Cardiac muscle cell (in vitro differentiated cells and primary cell): ENCODE results near the gene DGUOK. TPM values are rescaled to one million over a fixed set of nuclear protein-coding genes. Genes with fewer than 3 reads are reported as not detected.

Experiments used
- DNase-seq, 2 donors: peaks; one replicate each; pipeline versions ENCODE4 v3.0.0 to v3.0.0-alpha.2; 2010 to 2017; ENCODE audit warnings: low read depth in 1 of 2, low spot score in 1 of 2
- H3K27ac ChIP-seq: fragments of 200-600 bp; sonication (generic); 2 replicates; pipeline ENCODE4 v1.5.1; 2016
- H3K27me3 ChIP-seq: fragments of 200-600 bp; sonication (generic); 2 replicates; pipeline ENCODE4 v1.6.0; 2016; ENCODE audit warnings: control low read depth
- H3K36me3 ChIP-seq: fragments of 200-600 bp; sonication (generic); 2 replicates; pipeline ENCODE4 v1.5.1; 2016; ENCODE audit warnings: control low read depth
- H3K4me1 ChIP-seq: fragments of 200-600 bp; sonication (generic); 2 replicates; pipeline ENCODE4 v1.8.1; 2017; ENCODE audit warnings: low read depth, mild to moderate bottlenecking, mixed run types
- H3K4me3 ChIP-seq: fragments of 200-600 bp; sonication (generic); 2 replicates; pipeline ENCODE4 v1.5.1; 2016; ENCODE audit warnings: mild to moderate bottlenecking
- H3K9me3 ChIP-seq: fragments of 200-600 bp; sonication (generic); 2 replicates; pipeline ENCODE4 v1.5.1; 2017; ENCODE audit warnings: low read depth, mild to moderate bottlenecking, control low read depth
- CTCF ChIP-seq: IDR thresholded peaks from 2 replicates; pipeline ENCODE4 v1.5.1; 2012; ENCODE audit warnings: low read depth, mild to moderate bottlenecking, low read length
- polyA plus RNA-seq: library from polyadenylated mRNA; unstranded; fragments of >200 nt; fragmentation: Nextera tagmentation; extraction: Ambion mirVana; gene quantifications from 2 replicates; pipeline ENCODE4 v1.2.1, GENCODE V29; 2016
- total RNA-seq: library from RNA; depleted of rRNA; stranded (reverse); fragments of >200 nt; gene quantifications from 2 replicates; pipeline ENCODE4 v1.2.3, GENCODE V29; 2016

The DGUOK gene
- total and polyA plus RNA-seq, 2 experiments from 2014 or later, result 51.9 to 127 TPM

- no peak for DNase-seq
- no peak for TF ChIP-seq CTCF
Measured at GRCh38 chr2:73989972-73990371, 63.3 kb downstream of the DGUOK start.

GRCh38 chr2:73990531-73990930, 63.9 kb downstream of the DGUOK start:
- TF ChIP-seq CTCF, result no peak

More at GRCh38 chr2:73989972-73990371, 63.3 kb downstream of the DGUOK start:
- Histone ChIP-seq H3K27me3 (no peaks in the 10 kb centered on the region), H3K27ac (no peak overlapping the region), H3K4me3 (no peak overlapping the region), H3K4me1 (peaks cover 26% of the 10 kb centered on the region), H3K36me3 (no peaks in the 10 kb centered on the region), H3K9me3 (no peaks in the 10 kb centered on the region)

GRCh38 chr2:73992036-73992435, 65.4 kb downstream of the DGUOK start:
- no peak overlapping the region for H3K4me3 ChIP-seq
- no peak for TF ChIP-seq CTCF
- no peak overlapping the region for H3K27ac ChIP-seq
- no peaks in the 10 kb centered on the region for H3K9me3 ChIP-seq
- peaks cover 14% of the 10 kb centered on the region for H3K4me1 ChIP-seq
- no peaks in the 10 kb centered on the region for H3K36me3 ChIP-seq
- no peaks in the 10 kb centered on the region for H3K27me3 ChIP-seq
- DNase-seq, result no peak

More at GRCh38 chr2:73990531-73990930, 63.9 kb downstream of the DGUOK start:
- no peaks in the 10 kb centered on the region for H3K27me3 ChIP-seq
- H3K27ac ChIP-seq, result no peak overlapping the region
- no peaks in the 10 kb centered on the region for H3K9me3 ChIP-seq
- H3K4me1 ChIP-seq, result peaks cover 26% of the 10 kb centered on the region
- no peak overlapping the region for H3K4me3 ChIP-seq
- DNase-seq, result no peak
- H3K36me3 ChIP-seq, result no peaks in the 10 kb centered on the region

GRCh38 chr2:73993376-73993775, 66.7 kb downstream of the DGUOK start:
- Histone ChIP-seq H3K27ac (no peak overlapping the region), H3K27me3 (no peaks in the 10 kb centered on the region), H3K4me1 (peaks cover 2% of the 10 kb centered on the region), H3K36me3 (no peaks in the 10 kb centered on the region), H3K4me3 (no peak overlapping the region), H3K9me3 (no peaks in the 10 kb centered on the region)
- no peak for TF ChIP-seq CTCF
- no peak for DNase-seq

GRCh38 chr2:73993778-73994177, 67.1 kb downstream of the DGUOK start:
- no peak for DNase-seq
- Histone ChIP-seq H3K4me1 (no peaks in the 10 kb centered on the region), H3K9me3 (no peaks in the 10 kb centered on the region), H3K27me3 (no peaks in the 10 kb centered on the region), H3K4me3 (no peak overlapping the region), H3K36me3 (no peaks in the 10 kb centered on the region), H3K27ac (no peak overlapping the region)
- TF ChIP-seq CTCF, result no peak

- Histone ChIP-seq H3K27ac (no peak overlapping the region), H3K4me3 (no peak overlapping the region), H3K27me3 (no peaks in the 10 kb centered on the region), H3K36me3 (no peaks in the 10 kb centered on the region), H3K9me3 (no peaks in the 10 kb centered on the region), H3K4me1 (no peaks in the 10 kb centered on the region)
- no peak for TF ChIP-seq CTCF
- no peak for DNase-seq
Measured at GRCh38 chr2:73994178-73994831, 67.6 kb downstream of the DGUOK start.
